GM23248 (cell line): ENCODE data around the gene KCNN3.

Source experiments
- EZH2 ChIP-seq: fragments of 200-600 bp; sonication (generic); IDR thresholded peaks from 2 replicates; pipeline ENCODE4 v1.6.1; 2018; ENCODE audit warnings: antibody characterized with exemption, mild to moderate bottlenecking; ENCODE audit not compliant: insufficient read depth, poor library complexity, severe bottlenecking
- EZH2phosphoT487 ChIP-seq: fragments of 200-600 bp; sonication (generic); IDR thresholded peaks from 2 replicates; pipeline ENCODE4 v1.6.1; 2018; ENCODE audit warnings: antibody characterized with exemption, moderate library complexity, mild to moderate bottlenecking, low read depth; ENCODE audit not compliant: insufficient read depth

DNA sequence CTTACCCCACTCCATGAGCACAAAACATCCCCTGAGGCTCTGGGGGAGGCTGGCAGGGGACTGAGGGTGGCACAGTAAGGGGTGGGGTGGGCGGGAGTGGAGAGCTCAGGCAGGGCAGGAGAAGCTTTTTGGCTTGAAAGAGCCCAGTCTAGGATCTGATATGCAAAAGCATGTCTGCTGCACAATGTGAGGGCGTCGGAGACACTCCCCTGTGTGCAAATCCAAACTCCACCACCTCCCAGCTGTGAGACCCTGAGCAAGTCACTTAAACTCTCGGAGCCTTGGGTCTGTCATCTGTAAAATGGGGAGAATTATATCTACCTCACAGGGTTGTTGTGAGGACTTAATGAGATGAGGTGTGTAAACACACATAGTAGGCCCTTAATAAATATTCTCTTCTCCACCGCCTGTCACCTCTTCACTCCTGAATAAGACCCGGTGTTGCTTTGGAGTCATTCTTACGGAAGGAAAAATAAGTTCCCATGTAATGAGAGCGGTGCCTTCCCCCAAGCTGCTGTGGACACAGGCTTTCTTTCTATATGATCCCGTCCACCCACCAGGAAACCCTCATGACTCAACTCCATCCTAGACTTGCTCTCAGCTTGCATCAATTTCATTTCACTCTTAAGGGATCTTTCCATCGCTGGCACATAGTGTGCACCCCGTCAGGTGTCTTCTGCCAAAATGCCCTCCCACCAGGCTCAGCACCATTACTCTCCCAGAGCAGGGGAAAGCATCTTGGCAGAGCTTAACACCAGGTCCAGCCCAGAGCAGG, 12.5 kb downstream of the KCNN3 start:
- TF ChIP-seq EZH2 (no peak), EZH2phosphoT487 (no peak)
